HG03457 (cell line): ENCODE data around the gene ANKRD33.
"Not testable (repeated sequence)": the region's sequence is repeated elsewhere in the genome, so short reads cannot be mapped to it uniquely, and the experiment has no call there.

Source experiments
- ATAC-seq: cut with Tn5 transposase; IDR thresholded peaks from one replicate; pipeline ENCODE4 v1.9.1; 2021; ENCODE audit warnings: moderate number of reproducible peaks; ENCODE audit not compliant: unreplicated experiment

The ANKRD33 gene

DNA sequence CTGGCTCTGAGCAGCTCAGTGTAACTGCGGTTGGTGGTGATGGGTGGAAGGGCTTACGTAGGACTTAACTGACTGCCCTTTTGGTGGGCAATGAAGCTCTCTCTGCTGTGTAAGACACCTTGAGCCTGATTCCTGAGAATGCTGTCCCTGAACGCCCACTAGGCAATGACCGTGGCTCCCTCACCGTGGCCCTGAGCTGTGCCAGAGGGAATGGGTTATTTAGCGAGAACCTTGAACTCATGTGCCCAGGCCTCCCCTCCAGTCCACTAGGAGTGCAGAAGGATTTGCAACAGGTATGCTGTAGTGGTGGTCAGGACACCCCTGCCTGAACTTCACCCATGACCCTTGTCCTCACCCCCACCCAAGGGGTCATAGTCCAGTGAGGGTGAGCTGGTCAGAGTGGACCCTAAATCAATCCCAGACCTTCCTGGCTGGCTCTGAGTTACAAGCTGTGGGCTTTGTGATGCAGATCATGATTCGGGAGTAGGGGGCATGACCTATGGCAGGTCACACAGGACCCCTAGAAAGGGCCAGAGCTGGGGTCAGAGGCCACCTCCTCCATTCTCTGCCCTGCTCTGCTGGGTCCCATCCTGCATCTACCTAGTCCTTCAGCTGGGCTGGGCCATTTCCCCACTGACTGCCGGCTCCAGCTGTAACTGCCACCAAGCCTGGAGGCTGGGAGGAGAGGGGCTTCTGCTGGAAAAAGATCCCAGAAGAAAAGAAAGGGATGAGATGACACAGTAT is 14.5 kb upstream of the ANKRD33 start:
- no peak for ATAC-seq

DNA sequence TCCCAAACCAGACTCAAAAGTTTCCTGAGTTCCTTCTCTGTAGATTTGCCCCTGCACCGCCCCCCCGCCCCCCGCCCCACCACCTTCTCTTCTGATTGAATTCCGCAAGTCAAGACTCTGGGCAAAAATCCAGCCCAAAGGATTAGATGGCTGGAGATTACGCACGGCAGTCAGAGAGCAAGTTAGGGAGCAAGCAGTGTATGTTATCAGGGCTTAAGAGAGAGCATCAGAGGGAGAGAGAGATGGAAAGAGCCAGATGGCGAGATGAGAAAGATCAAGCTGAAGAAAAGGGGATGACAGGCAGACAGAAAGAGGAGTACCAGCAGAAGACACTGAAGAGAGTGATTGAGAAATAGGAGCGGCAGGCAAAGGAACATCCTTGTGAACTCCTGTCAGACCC is 13.9 kb upstream of the ANKRD33 start:
- ATAC-seq: no peak

DNA sequence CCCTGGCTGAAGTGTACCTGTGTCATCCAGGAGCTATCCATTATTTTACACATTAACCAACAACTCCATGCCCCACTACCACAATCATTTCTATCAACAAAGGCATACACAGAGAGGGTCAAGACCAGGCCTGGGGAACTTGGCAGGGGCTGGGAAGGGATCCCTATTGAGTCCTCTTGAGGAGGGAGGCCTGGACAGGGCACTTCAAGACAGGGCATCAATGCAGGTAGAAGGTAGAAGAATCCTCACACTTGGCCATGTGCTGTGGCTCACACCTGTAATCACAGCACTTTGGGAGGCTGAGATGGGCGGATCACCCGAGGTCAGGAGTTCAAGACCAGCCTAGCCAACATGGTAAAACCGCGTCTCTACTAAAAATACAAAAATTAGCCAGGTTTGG is 13.4 kb upstream of the ANKRD33 start:
- ATAC-seq: no peak

DNA sequence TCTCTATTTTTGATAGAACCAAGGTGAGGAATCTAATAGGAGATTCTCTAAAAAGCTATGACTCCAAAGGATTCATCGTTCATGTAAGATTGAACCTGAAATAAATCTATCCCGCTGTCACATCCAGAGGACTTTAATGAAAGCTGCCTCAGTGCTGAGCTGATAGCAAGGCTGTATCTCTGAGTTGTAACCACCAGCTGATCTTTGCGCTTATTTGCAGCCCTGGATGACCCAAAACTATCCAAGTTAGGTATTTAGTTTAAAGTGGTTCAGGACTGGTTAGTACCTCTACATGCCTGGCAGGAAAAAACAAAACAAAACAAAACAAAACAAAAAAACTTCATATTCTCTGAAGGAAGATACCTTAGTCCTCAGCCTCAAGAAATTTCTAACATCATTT is 8.8 kb upstream of the ANKRD33 start:
- no peak for ATAC-seq

DNA sequence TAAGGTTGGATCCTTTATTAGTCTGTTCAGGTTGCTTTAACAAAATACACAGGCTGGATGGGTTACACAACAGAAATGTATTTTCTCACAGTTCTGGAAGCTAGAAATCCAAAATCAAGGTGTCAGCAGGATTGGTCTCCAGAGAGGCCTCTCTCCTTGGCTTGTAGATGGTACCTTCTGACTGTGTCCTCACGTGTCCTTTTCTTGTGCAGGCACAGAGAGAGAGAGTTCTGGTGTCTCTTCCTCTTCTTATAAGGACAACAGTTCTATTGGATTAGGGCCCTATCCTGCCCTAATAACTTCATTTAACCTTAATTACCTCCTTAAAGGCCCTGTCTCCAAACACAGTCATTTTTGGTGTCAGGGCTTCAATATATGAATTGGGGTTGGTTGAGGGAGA is 4.6 kb upstream of the ANKRD33 start:
- ATAC-seq: no peak

DNA sequence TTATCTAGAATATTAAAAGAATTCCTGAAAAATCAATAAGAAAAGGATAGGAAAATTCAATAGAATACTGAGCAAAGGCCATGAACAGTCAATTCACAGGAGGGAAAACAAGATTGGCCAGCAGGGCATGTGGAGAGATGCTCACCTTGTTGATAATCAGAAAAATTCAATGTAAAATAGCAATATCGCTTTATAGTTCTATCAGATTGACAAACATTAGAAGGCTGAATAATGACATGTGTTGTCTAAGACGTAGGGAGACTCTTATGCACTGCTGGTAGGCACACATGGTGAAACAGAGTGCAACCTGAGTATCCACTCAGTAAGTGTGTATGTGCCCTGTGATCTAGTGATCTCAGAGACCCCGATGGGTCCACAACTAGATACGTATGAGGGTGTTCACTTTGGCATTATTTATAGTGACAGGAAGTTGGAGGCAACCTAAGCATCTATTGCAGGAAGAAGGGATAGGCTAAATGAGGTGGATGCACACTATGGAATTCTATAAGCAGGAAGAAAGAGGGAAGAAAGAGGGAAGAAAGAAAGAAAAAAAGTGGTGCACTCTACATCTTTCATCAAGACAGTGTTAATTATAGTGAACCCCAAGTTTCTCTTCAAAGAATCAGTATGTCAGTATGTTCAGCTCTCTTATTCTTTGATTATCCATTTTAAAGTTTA is 3.8 kb upstream of the ANKRD33 start:
- no peak for ATAC-seq

DNA sequence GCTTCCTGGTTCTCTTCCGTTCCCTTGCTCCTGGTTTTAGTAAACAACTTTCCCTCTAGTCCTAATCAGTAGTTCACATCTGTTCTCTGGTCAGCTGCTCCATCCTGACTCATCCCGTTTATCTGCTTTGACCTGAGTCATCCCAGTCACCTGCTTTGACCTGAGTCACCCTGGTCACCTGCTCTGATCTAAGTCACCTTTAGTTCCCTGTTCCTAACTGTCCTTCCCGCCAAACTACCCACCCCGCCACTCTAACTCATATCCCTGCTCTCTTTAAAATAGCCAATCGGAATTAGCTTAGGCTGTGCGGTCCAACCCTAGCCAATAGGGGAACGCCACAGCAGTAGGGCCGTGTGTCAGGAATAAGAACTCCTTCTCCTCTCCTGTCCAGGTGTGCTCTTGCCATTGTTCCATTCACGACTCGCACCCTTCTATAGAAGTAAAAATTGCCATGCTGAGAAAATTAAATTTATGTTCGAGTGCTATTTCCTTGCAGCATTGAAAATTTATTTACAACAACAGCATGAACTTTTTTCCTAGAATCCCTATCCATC is 3.1 kb upstream of the ANKRD33 start:
- ATAC-seq: no peak

DNA sequence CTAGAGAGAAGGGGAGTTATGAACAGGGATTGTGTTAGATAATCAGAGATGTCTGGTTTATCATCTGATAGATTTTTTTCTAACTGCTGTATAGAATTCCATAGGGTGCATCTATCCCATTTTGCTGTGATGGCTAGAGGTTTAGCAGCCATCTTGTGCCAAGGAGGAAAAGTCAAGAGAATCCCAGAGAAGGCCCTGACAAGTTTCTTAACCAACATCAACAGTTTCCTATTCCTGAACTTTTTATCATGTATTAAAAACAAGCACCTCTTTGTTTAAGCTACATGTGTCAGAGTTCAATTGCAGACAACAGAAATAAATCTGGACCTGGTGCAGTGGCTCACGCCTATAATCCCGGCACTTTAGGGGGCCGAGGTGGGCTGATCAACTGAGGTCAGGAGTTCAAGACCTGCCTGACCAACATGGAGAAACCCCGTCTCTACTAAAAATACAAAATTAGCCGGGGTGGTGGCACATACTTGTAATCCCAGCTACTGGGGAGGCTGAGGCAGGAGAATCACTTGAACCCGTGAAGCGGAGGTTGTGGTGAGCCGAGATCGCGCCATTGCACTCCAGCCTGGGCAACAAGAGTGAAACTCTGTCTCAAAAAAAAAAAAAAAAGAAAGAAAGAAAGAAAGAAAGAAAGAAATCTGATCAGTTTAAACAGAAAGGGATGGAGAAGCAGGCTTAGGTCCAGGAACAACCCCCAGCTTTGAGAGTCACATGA is 2.4 kb upstream of the ANKRD33 start:
- ATAC-seq: not testable (repeated sequence)

DNA sequence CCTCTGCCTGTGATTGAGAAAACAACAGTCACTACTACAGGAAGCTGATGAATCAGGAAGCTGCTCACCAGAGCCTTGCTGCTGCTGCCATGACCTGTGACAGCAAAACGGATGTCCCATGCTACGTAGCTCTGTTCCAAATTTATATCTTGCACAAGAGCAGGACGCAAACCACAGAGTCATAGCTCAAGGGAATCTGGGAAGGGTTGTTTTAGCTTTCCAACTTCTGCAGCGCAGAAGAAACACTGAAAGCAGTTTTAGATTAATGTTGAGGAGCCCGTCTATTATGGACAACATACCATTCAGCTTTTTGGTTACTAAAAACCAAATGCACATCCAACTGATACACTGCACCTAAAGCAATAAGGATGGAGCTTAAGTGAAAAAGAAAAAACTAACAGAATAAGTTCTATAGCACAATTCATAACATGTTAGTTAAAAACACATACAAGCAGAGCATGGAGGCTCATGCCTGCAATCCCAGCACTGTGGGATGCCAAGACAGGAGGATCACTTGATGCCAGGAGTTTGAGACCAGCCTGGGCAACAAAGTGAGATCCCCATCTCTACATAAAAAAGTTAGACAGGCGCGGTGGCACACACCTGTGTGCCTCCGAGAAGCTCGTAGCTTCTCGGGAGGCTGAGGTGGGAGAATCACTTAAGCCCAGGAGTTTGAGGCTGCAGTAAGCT is 1.7 kb upstream of the ANKRD33 start:
- no peak for ATAC-seq

DNA sequence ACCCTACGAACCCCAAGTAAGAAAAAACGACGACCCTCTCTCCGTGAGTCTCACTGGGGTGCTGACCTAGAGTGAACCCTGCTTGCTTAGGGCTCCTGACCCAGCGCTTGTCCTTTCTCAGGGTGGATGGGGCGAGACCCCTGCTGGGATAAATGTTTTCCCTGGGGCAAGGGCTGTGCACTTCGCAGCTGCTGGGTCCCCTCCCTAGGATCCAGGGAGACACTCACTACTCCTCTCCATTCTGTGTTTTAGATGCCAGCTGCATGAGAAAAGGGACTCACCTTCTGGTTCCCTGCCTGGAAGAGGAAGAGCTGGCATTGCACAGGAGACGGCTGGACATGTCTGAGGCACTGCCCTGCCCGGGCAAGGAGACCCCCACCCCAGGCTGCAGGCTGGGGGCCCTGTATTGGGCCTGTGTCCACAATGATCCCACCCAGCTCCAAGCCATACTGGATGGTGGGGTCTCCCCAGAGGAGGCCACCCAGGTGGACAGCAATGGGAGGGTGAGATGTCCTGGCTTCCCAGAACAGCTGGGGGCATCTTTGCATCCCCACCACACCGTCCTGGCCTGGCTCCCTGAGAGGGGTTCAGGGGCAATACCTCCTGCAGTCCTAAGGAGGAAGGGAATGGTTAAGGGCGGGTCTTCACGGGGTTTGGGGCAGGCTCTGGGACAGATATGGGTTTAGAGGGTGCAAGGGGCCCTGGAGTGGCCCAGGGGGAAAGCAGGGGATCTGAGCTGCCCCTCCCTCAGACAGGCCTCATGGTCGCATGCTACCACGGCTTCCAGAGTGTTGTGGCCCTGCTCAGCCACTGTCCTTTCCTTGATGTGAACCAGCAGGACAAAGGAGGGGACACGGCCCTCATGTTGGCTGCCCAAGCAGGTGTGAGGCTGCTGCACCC is 663 bp downstream of the ANKRD33 start:
- ATAC-seq: no peak

DNA sequence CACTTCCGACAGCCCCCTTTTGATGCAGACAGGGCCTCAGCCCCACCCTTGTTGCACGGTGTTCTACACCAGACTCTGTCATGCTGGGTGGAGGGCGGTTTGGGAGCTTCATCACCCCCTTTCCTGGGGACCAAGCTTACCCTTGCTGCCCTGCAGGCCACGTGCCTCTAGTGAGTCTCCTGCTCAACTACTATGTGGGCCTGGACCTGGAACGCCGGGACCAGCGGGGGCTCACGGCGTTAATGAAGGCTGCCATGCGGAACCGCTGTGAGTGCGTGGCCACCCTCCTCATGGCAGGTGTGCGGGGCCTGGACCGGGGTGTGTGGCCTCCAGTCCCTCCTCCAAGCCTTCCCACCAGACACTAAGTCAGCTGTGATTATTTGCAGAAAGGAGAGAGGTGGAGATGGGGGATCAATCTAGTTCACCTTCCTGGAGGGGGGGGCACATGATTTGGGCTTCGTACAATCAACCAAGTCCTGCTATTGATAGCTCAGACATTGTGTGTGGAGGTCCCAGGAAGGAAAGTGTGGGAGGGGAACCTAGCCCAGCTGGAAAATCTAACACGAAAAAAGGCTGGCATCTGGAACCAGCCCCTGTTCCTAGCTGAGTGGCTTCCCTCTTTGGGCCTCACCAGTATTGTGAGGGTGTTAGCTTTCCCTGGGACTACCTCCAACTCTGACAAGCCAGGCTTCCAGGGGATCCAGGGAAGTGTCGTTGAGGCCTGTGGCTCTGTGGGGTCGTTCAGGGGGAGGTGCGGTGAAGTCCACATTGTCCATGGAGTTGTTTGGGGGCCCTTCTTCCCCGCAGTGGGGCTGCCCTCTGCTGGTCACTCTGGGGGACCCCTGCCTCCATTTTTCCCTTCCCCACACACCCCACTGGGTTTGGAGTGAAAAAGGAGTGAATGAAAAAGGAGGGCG is 1.6 kb downstream of the ANKRD33 start:
- no peak for ATAC-seq

DNA sequence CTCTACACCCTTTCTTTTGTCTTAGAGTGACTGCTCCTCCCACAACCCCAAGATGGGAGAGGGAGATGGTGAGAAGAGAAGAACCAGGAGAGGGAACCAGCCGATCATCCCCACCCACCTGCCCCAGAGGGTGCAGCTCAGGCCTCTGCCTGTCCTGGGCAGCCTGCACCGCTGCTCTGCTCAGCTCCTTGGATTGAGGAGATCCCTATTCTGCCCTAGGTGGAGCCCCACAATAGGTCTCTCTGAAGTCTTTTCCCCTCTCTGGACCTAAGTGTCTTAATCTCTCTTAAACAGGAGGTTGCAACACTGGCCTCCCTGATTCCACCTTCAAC is 2.2 kb downstream of the ANKRD33 start:
- ATAC-seq: no peak

DNA sequence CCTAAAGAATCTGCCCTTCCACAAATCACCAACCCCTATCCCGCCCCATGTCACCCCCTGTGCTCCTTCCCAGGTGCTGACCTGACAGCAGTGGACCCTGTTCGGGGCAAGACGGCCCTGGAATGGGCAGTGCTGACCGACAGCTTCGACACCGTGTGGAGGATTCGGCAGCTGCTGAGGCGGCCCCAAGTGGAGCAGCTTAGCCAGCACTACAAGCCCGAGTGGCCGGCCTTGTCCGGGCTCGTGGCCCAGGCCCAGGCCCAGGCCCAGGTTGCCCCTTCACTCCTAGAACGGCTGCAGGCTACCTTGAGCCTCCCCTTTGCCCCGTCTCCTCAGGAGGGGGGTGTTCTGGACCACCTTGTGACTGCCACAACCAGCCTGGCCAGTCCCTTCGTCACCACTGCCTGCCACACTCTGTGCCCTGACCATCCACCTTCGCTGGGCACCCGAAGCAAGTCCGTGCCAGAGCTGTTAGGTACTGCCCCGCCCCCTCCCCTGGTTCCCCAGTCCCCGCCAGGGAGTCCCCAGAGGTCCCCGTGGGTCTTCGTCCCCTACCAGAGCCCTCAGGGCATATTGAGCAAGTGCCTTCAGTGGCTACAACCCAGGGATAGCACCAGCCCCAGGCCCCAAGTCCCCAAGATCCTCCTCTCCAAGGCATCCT is 2.7 kb downstream of the ANKRD33 start:
- no peak for ATAC-seq

DNA sequence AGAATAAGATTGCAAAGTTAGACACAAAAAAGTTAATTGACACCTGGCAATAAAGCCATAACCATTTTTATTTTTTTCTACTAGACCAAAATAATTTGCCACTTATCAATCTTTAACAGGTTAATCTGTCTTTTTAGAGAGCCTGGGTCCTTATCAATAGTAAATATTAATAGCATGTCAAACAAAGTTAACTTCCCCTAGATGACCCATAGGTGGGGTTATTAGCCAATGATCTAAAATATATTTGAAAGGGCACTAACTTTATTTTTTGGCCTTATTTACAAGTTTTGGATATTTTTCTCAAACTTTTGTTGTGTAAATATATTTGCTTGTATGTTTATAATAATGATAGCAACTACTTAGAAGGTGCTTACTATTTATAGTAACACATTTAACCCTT is 3.9 kb downstream of the ANKRD33 start:
- no peak for ATAC-seq

DNA sequence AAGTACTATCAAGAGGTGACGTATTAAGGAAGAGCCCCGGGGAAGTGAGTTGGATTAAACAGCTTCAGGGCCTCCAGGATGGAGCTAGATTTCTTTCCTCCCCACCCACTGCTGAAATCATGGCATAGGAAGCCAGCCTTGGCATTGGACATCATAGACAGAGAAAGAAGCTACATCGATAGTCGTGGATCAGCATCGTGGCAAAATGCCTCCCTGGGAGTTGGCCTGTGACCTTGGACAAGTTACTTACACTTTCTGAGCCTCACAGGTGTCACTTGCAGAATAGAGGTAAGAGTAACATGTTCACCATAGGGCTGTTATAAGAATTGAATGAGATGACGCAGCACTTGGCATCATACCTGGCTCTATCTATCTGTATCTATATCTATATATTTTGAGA is 5.9 kb downstream of the ANKRD33 start:
- ATAC-seq: no peak

DNA sequence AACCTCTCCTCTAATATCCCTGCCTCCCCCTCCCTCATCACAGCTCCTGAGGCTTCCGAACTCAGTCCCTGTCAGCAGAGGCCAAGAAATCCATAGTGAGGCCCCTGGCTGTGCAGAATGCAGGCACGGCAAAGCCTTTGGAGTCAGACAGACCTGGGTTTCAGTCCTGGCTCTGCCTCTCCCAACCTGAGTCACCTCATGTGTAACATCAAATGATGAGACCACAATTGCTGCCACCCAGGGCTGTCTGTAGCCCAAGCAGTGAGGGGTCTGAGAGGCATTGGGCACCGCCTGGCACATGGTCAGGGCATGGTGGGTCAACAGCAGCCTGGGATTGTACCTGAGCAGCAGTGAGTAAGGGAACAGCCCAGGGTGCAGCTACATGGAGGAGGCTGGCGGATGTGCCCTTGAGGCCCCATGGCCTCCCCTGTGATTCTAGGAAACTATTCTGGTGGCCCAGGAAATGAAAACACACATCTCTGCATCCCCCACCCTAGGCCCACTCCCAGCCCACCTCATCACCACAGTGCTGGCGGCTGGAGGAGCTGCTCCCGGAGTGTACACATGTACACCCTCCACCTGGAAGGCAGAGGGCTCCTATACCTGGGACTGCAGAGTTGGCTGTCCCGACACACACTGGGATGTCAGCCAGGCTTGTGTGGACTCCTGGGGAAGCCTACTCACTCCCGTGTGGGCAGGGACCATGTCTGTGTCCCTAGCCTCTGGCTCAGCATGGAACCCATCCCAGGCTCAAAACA is 7.7 kb downstream of the ANKRD33 start:
- ATAC-seq: no peak

DNA sequence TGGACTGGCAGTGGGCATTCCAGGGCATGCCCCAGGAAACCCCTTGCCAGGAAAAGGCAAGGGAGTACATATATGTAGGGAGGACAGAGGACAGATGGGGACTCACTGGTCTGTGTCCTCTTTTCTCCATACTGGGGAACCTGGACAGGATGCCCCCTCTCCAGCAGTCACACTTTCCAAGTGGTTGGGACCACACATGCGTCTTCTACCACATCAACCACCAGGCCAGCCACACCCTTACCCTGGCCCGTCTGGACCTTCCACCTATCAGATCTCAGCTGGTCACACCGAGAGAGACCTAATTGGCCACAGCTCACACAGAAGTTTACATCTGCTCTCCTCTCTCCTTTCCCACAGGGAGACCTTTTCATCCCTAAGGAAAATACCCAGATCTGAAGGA is 8.3 kb downstream of the ANKRD33 start:
- ATAC-seq: no peak

DNA sequence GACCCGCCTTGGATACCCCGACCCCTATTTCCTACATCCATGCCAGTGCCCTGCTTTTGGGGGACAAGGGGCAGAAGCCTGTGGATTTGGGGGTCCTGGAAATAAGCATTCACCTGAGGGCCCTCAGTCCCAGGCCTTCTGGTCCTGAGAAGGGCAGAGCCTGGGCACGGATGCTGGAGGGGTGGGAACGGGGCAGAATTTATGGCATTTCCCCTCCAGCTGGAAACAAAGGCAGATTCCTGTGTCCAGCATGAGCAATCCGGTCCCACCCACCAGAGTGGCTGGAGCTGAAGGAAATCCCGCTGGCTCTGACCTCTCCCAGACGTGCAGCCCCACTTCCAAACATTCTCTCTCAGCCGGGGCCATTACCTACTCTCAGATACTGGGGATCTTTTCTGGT is 9.3 kb downstream of the ANKRD33 start:
- no peak for ATAC-seq
